Endothelial cell of umbilical vein (primary cell): ENCODE results near the gene ERG.

Experiments used
- CTCF ChIP-seq, 2 donors: IDR thresholded peaks; 1 replicate in 1 of 2; 2 replicates in 1 of 2; pipeline ENCODE4 v1.5.1; 2011; ENCODE audit warnings: low read length in 2 of 2, mild to moderate bottlenecking in 2 of 2, moderate library complexity in 2 of 2, control low read depth in 1 of 2, inconsistent platforms in 1 of 2, low read depth in 1 of 2; ENCODE audit not compliant: insufficient read depth in 1 of 2; ENCODE audit errors: extremely low read depth in 1 of 2
- EZH2 ChIP-seq: IDR thresholded peaks from 2 replicates; pipeline ENCODE4 v1.6.1; 2012; ENCODE audit warnings: borderline replicate concordance, low read depth, mild to moderate bottlenecking, moderate library complexity, low read length, inconsistent platforms; ENCODE audit not compliant: severe bottlenecking
- JUN ChIP-seq: IDR thresholded peaks from 2 replicates; pipeline ENCODE4 v1.6.1; 2011; ENCODE audit warnings: borderline replicate concordance, low read depth; ENCODE audit not compliant: insufficient read length, insufficient read depth
- POLR2AphosphoS5 ChIP-seq: IDR thresholded peaks from 2 replicates; pipeline ENCODE4 v1.6.1; 2012; ENCODE audit warnings: low read depth, mild to moderate bottlenecking, control low read depth, low read length, moderate library complexity; ENCODE audit not compliant: insufficient read depth

GRCh38 chr21:38358098-38358497, 140.2 kb downstream of the ERG start:
- TF ChIP-seq EZH2 (no peak), CTCF (IDR thresholded peaks at IDR 0.05; ENCODE audit: extremely low read depth in 1 of 2, insufficient read depth in 1 of 2, low read depth in 1 of 2, low read length in 2 of 2) (no peak), JUN (no peak), POLR2AphosphoS5 (no peak)
